Lower leg skin (tissue), 3 donors: ENCODE data around the gene ITSN1.

Experiments used
- CTCF ChIP-seq, 3 donors: fragments of 450-650 bp; IDR thresholded peaks; one replicate each; pipeline ENCODE4 v1.5.1; 2016; ENCODE audit warnings: antibody characterized with exemption in 3 of 3, mild to moderate bottlenecking in 3 of 3, moderate library complexity in 2 of 3
- POLR2A ChIP-seq, 2 donors: fragments of 450-650 bp; IDR thresholded peaks; one replicate each; pipeline ENCODE4 v1.6.1; 2016 to 2017; ENCODE audit warnings: antibody characterized with exemption in 2 of 2, mild to moderate bottlenecking in 1 of 2, moderate library complexity in 1 of 2

GRCh38 chr21:33940164-33940880, 298.0 kb downstream of the ITSN1 start:
- TF ChIP-seq CTCF (IDR thresholded peaks at IDR 0.05) (no peak), POLR2A (IDR thresholded peaks at IDR 0.05) (no peak)
